HCT116 (cell line): ENCODE results near the gene ADK.

Experiments used
- ATF3 ChIP-seq: IDR thresholded peaks from 2 replicates; pipeline ENCODE4 v1.6.1; 2012
- CEBPB ChIP-seq: IDR thresholded peaks from 2 replicates; pipeline ENCODE4 v1.6.1; 2012; ENCODE audit warnings: low read depth
- CTCF ChIP-seq, 3 experiments: fragments of 200-600 bp in 1 of 3; sonication (generic) in 1 of 3; IDR thresholded peaks in 2 of 3; conservative IDR thresholded peaks in 1 of 3; 2 replicates each; pipeline ENCODE4 v1.5.1; 2012 to 2017; ENCODE audit warnings: low read depth in 2 of 3, low read length in 2 of 3, antibody characterized with exemption in 1 of 3, borderline replicate concordance in 1 of 3, control low read depth in 1 of 3, mild to moderate bottlenecking in 1 of 3, mixed read lengths in 1 of 3, mixed run types in 1 of 3, moderate library complexity in 1 of 3; ENCODE audit not compliant: insufficient read depth in 1 of 3
- EGR1 ChIP-seq: IDR thresholded peaks from 2 replicates; pipeline ENCODE4 v1.6.1; 2012; ENCODE audit warnings: low read depth
- FOSL1 ChIP-seq: IDR thresholded peaks from 2 replicates; pipeline ENCODE4 v1.6.1; 2012; ENCODE audit warnings: low read depth
- MAX ChIP-seq: IDR thresholded peaks from 2 replicates; pipeline ENCODE4 v1.6.1; 2012
- POLR2A ChIP-seq: IDR thresholded peaks from 2 replicates; pipeline ENCODE4 v1.7.0; 2011; ENCODE audit warnings: borderline replicate concordance; ENCODE audit not compliant: insufficient read depth, insufficient read length; ENCODE audit errors: extremely low read depth
- POLR2AphosphoS5 ChIP-seq: IDR thresholded peaks from 2 replicates; pipeline ENCODE4 v1.6.1; 2011; ENCODE audit warnings: mild to moderate bottlenecking, low read depth, low read length, moderate library complexity
- REST ChIP-seq: IDR thresholded peaks from 2 replicates; pipeline ENCODE4 v1.6.1; 2012; ENCODE audit warnings: low read depth
- ZNF274 ChIP-seq: fragments of 200-500 bp; sonication (Bioruptor generic); IDR thresholded peaks from 2 replicates; pipeline ENCODE4 v1.6.1; 2014; ENCODE audit warnings: mild to moderate bottlenecking, low read depth, low read length, inconsistent platforms

- TF ChIP-seq CTCF (IDR thresholded peaks at IDR 0.05 in 2 of 3, conservative IDR thresholded peaks at IDR 0.05 in 1 of 3; ENCODE audit: borderline replicate concordance in 1 of 3, insufficient read depth in 1 of 3, low read depth in 2 of 3, low read length in 2 of 3) (no peak), REST (no peak), MAX (no peak), CEBPB (no peak), POLR2AphosphoS5 (no peak), FOSL1 (no peak), POLR2A (no peak), ATF3 (no peak), EGR1 (no peak), ZNF274 (no peak)
Measured at GRCh38 chr10:74644738-74645137, 493.7 kb downstream of the ADK start.
